HG02798 (cell line): Measurements from ENCODE around the gene MOSPD3.

Experiments
- ATAC-seq: cut with Tn5 transposase; IDR thresholded peaks from one replicate; pipeline ENCODE4 v1.9.1; 2021; ENCODE audit warnings: mild to moderate bottlenecking; ENCODE audit not compliant: unreplicated experiment, poor library complexity

MOSPD3 gene

DNA sequence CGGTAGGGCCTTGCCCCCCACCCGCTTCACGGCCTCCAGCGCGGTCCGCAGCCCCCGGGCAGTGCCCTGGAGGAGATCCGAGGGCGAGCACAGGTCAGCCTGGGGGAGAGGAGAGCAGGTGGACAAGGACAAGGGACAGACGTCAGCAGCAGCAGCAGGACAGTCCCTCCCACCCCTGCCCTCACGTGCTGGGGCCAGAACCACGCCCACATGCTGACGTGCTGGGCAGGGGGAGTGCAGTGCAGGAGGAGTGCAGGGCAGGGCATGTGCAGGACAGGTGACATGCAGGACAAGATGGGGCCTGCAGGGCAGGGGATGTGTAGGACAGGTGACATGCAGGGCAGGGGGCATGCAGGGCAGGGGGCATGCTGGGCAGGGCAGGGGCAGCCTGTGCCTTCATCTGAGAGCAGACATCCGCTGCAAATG, 37.1 kb upstream of the MOSPD3 start:
- ATAC-seq = no peak

GRCh38 chr7:100575746-100576383, 36.5 kb upstream of the MOSPD3 start:
- ATAC-seq = no peak

GRCh38 chr7:100576384-100576993, 35.9 kb upstream of the MOSPD3 start:
- no peak for ATAC-seq

GRCh38 chr7:100577103-100577502, 35.2 kb upstream of the MOSPD3 start:
- ATAC-seq = no peak

DNA sequence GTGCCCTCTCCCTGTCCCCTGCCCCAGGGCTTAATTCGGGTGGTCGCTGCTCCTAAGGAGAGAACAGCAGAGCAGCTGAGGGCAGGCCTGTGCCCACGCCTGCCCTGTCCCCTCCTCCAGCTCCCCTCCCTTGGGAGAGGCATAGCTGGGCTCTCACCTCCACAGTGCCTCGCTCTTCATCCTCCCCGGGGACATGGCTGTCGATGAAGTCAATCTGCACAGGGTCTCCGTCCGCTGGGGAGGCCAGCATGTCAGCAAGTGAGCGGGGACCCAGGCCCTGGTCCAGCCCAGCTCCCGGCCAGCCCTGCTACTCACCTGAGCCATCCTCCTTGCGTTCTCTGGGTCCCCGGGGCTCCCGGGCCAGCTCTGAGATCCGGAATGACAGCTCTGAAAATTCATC, 34.8 kb upstream of the MOSPD3 start:
- ATAC-seq = no peak

DNA sequence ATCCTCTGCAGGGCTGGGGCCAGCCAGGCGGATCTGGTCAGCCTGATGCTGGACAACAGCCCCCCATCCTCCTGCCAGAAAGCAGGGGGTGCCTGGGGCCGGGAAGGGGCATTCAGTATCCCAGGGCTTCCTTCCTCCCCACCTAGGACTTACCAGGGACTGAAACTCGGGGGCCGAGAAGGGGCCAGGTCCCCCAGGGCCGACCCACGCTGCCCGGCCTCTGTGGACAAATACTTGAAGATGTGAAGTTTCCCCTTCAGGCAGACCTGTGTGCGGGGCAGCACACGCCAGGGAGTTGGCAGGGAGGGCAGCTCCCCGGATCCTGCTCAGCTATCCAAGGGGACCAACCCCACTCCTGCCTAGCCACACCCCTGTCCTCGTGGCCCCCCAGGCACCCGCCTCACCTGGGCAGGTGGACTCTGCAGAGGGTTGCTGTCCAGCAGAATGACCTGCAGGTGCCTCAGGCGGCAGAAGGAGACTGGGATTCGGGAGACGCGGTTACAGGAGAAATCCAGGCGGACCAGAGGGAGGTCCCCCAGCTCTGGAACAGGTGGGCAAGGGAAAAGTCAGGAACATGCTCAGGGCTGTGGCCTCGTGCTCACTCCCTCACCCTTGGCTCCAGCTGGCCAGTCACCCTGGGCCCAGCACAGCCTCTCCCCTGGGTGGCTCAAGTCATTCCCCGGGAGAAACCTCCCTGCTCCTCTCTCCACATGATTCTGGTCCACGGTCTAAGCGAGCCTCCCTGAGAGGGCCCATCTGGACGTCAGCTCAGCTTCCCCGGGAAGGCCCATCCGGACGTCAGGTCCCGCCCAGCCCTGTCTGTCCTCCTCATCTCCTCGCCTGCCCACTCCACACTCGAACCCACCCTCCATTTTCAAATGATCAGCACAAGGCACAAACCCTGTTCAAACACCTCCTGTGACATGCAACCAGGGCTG, 33.8 kb upstream of the MOSPD3 start:
- no peak for ATAC-seq

DNA sequence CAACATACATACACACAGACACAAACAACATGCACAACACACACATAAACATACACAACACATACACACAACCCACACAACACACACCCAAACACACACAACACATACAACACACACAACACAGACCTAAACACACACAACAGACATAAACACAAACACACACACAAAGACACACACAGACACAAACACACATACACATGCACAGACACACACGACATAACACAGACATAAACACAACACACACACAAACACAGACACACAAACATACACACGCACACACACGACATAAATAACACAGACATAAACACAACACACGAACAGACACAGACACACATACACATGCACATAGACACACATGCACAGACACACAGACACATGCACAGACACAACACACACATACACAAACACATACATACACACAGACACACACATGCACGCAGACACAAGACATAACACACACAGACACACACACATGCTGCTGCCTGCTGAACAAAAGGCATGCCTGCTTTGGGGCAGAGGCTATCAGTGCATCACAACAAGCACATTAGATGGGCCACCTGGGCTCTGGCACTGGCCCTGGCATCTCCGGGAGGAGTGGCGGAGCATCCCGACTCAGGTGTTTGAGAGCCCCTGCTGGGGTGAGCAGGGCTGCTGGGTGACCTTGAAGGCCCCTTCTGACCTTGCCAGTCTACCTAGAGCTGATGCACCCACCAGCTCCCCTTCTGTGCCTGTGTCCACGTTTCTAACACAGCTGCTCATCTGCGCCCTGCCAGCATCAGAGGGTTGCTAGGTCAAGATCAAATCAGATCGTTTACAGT, 31.7 kb upstream of the MOSPD3 start:
- ATAC-seq = no peak

DNA sequence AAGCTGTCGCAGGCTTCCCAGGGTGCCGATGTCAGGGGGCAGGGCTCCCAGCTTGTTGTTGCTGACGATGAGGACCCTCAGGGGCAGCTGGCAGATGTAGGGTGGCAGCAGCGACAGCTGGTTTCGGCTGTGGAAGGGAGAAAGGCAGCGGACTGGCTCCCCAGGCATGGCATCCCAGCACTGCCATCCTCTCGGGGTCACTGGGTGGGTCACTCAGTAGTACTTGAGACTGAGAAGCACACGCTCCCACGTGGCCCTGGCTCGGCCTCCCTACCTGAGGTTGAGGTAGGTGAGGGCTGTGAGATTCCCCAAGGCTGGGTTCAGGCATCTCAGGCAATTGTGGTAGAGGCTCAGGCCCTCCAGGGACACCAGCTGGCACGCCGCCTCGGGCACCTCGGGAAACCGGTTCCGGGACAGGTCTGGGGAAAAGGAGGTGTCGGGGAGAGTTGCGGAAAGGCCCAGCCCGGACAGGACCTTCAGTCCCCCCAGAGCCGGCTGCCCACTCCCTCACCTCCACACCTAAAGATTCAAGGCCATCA, 30.2 kb upstream of the MOSPD3 start:
- ATAC-seq = no peak

DNA sequence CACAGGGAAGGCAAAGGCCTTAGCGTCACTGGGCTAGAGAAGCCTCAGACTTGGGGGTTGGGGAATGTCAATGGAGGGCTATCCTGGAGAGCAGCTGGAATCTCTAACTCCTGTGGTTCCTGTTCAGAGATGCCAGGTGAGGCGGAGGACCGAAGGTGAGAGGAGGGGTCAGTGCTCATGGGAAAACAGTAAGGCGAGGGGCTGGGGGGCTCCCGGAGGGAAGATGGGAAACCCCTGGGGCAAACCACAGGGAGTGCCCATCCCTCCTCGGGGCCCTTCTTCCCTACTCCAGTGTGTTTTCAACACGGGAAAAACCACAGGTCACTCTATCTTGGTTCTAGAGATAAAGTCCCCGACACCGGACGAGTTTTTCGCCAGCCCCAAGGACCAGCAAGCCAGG, 29.7 kb upstream of the MOSPD3 start:
- ATAC-seq = no peak

DNA sequence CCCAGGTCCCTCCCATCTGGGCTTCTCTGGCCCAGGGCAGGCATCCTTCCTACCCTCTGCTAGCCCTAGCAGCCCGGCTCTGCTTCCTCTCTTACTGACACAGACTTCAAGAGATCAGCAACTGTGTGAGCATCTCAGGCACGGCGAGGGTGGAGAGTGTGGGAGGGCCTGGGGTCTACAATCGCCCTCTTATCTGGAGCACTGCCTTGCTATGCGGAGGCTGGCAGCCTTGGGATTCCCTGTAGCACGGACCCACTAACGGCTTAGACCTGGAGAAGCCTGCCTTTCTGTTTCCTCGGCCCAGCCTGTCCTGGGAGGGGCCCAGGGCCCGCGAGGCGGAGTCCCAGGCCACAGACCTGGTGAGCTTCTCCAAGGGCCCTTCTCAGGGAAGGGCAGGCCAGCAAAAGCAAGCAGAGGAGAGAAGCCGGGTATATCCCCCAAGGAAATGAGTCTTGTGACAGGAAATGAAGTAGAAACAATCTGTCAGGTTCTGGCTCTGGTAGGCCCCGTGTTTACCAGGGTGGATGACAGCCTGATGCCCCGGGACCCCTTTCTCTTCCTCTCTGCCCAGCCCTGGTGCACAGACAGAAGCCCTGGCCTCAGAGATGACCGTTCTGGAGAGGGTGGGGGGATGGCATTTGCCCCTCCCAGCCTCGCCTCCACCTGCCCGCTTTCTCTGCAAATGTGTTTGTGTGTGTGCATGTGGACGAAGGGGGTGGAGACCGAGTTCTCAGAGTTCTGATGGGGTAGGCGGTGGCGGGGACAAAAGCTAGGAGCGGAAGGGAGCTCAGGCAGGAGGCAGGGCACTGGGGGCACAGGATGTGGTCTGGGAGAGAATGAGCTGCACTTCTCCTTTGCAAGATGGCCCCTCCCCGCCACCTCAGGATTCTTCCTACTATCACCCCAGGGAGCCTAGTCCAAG, 28.9 kb upstream of the MOSPD3 start:
- no peak for ATAC-seq

DNA sequence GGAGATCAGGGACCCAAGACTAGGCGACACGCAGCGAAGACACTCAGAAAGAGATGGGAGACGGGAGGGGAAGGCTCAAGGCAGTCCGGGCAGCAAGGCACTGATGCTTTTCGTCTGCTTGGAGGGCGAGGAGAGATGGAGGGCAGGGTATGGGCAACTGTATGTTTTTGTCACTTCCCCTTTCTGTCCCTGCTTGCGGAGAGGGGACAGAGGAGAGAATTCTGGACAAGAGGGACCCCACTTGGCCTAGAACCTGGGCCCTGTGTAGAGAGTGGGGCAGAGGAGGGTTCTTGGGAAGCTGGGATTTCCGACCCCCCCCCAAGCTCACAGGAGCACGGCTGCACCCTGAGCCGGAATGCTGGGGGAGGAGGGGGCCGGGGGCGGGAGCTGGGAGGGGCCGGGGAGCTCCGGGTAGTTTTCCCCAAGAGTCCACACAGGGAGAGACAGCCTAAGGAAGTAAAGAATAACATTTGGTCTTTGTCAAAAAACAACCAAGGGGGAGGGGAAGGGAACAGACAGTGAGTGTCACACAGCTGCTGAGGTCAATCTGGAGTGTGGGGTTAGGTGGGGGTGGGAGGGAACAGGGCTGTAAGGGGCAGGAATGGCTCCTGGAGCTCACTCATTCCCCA, 28.2 kb upstream of the MOSPD3 start:
- no peak for ATAC-seq

GRCh38 chr7:100584683-100585510, 27.4 kb upstream of the MOSPD3 start:
- no peak for ATAC-seq

DNA sequence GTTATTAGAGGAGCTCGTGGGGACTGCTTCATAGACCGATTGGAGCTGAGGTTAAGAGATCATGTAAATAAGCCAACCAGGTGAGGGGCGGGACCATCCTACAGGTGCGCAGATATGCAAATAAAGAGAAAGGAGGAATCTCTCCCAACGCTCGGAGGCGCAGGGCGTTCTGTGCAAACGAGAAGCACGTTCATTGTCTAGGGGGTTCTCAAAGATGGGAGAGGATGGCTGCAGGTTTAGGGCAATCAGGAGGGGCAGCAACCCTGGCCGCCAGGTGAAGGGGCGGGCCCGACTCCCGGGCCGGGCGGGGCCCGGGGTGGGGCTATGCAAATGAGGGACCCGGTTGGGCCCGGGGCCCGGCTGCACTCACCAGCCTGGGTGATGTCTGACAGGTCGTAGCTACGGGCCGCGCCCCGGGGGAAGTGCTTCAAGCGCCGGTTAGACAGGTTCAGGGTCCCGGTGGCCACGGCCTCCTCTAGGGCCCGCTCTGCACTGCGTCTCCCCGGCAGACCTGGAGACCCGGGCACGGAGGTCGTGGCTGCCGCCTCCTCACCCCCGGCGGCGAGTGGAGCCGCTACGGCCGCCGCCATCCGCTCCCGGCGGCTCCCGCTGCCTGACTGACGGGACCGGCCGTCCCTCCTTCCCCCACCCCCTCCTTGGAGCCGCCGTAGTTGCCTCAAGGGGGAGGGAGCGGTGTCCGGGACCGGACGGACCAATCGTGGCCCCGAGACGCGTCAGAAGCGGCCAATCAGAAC, 26.7 kb upstream of the MOSPD3 start, which contains the start of gene LRCH4:
LRCH4 (minus strand) TSS at position 619 of the 755 bp plus-strand sequence; CDS start at position 590, 29 bp downstream.
- ATAC-seq = peak; percentile 27

DNA sequence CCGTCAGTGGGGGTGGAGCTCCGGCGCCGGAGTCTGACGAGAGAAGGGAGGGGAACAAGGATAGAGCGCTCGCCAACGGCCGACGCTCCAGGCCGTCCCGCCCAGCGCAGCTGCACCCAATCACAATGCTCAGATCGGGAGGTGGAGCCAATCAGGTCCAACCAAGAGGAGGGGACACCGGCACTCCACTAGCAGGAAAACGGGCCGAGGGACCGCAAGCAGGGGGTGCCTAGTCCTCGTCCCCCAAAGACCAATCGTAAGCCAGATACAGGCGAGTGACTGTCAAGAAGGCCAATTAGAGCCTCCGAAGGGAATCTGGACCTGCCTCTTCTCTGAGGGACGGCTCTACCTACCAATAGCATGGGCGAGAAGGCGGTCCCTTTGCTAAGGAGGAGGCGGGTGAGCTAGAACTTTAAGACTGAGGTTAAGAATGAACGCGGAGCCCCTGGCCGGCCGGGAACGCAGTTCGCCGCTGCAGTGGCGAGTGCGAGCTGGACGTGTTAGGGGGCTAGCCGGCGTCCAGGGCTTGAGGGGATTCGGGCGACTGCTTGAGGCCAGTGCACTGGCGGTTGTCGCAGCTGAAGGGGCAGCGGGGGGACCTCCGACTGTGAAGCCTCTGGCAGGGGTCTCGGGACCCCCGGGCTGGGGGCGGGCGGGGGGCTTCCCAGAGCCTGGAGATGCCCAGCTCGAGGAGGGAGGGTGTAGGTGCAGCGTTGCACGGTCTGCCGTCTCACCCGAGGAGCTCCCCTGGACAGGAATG, 25.9 kb upstream of the MOSPD3 start, which contains the start of gene FBXO24:
FBXO24 (plus strand) TSS at position 63 of the 760 bp plus-strand sequence; CDS start at position 361, 298 bp downstream.
- peak; percentile 91 for ATAC-seq

GRCh38 chr7:100588438-100588837, 23.9 kb upstream of the MOSPD3 start:
- ATAC-seq = no peak

- ATAC-seq = no peak
Measured at GRCh38 chr7:100589341-100589947, 22.9 kb upstream of the MOSPD3 start.
